ENCODE measurements around the gene MMD2. TPM values are rescaled to one million over a fixed set of nuclear protein-coding genes. Genes with fewer than 3 reads are reported as not detected.
A peak's percentile ranks its signal among the peaks of the same experiment; 100 is the strongest.

MMD2 gene
- polyA plus RNA-seq, 1 donor from 2014 or later = 0.40 TPM

- peak; percentile 73 for TF ChIP-seq SMC3 (conservative IDR thresholded peaks at IDR 0.05; ENCODE audit: poor library complexity)
- TF ChIP-seq TAF1 (IDR thresholded peaks at IDR 0.05; ENCODE audit: low read depth) = no peak
- TF ChIP-seq, protein P1, sequence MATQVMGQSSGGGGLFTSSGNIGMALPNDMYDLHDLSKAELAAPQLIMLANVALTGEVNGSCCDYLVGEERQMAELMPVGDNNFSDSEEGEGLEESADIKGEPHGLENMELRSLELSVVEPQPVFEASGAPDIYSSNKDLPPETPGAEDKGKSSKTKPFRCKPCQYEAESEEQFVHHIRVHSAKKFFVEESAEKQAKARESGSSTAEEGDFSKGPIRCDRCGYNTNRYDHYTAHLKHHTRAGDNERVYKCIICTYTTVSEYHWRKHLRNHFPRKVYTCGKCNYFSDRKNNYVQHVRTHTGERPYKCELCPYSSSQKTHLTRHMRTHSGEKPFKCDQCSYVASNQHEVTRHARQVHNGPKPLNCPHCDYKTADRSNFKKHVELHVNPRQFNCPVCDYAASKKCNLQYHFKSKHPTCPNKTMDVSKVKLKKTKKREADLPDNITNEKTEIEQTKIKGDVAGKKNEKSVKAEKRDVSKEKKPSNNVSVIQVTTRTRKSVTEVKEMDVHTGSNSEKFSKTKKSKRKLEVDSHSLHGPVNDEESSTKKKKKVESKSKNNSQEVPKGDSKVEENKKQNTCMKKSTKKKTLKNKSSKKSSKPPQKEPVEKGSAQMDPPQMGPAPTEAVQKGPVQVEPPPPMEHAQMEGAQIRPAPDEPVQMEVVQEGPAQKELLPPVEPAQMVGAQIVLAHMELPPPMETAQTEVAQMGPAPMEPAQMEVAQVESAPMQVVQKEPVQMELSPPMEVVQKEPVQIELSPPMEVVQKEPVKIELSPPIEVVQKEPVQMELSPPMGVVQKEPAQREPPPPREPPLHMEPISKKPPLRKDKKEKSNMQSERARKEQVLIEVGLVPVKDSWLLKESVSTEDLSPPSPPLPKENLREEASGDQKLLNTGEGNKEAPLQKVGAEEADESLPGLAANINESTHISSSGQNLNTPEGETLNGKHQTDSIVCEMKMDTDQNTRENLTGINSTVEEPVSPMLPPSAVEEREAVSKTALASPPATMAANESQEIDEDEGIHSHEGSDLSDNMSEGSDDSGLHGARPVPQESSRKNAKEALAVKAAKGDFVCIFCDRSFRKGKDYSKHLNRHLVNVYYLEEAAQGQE (IDR thresholded peaks at IDR 0.05; ENCODE audit: borderline replicate concordance) = no peak
- TF ChIP-seq POLR2AphosphoS5 (IDR thresholded peaks at IDR 0.05) = peak; percentile 61
- TF ChIP-seq, protein P2, sequence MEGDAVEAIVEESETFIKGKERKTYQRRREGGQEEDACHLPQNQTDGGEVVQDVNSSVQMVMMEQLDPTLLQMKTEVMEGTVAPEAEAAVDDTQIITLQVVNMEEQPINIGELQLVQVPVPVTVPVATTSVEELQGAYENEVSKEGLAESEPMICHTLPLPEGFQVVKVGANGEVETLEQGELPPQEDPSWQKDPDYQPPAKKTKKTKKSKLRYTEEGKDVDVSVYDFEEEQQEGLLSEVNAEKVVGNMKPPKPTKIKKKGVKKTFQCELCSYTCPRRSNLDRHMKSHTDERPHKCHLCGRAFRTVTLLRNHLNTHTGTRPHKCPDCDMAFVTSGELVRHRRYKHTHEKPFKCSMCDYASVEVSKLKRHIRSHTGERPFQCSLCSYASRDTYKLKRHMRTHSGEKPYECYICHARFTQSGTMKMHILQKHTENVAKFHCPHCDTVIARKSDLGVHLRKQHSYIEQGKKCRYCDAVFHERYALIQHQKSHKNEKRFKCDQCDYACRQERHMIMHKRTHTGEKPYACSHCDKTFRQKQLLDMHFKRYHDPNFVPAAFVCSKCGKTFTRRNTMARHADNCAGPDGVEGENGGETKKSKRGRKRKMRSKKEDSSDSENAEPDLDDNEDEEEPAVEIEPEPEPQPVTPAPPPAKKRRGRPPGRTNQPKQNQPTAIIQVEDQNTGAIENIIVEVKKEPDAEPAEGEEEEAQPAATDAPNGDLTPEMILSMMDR (IDR thresholded peaks at IDR 0.05; ENCODE audit: poor library complexity, severe bottlenecking) = peak; percentile 90
- peak; percentile 74 for TF ChIP-seq RAD21 (conservative IDR thresholded peaks at IDR 0.05)
- no peak for TF ChIP-seq EP300 (conservative IDR thresholded peaks at IDR 0.05; ENCODE audit: poor library complexity, severe bottlenecking)
- no peak for TF ChIP-seq EZH2 (IDR thresholded peaks at IDR 0.05; ENCODE audit: borderline replicate concordance, insufficient read depth, low read length, poor library complexity, severe bottlenecking)
- TF ChIP-seq MXI1 (conservative IDR thresholded peaks at IDR 0.05; ENCODE audit: poor library complexity, severe bottlenecking) = peak; percentile 90
Measured at GRCh38 chr7:4883372-4884144, 75.4 kb downstream of the MMD2 start, which contains the start of gene RADIL. Gene RADIL (minus strand): TSS chr7:4883716. CDS start chr7:4878139, 5,577 bp downstream.

DNA sequence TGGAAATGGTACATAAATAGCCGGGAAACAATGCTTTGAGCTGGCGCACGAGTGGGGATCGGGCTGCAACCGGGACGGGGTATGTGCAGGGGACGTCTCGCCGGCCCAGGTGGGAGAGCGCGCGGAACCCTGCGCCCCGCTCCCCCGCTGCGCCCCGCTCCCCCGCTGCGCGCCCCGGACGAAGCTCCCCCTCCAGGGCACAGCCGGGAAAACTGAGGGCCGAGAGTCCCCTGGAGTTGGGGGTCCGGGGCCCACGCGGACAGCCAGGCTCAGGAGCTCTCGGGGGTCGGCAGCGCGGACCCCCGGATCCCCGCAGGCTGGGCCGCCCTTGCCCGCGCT, 76.0 kb downstream of the MMD2 start:
- Histone ChIP-seq H3K9me2 (ENCODE audit: insufficient read depth, low read length) (no peaks in the 10 kb centered on the region), H3K4me2 (ENCODE audit: low read length) (peak overlapping the region; percentile 97), H3K36me3 (ENCODE audit: insufficient read depth, low read length) (no peaks in the 10 kb centered on the region), H2AFZ (ENCODE audit: low read depth, low read length) (peak overlapping the region; percentile 60), H3K27me3 (ENCODE audit: insufficient read depth, low read depth, low read length) (no peaks in the 10 kb centered on the region), H3K79me2 (replicated peaks; ENCODE audit: insufficient read depth, low read length) (peaks cover 6% of the 10 kb centered on the region), H4K20me1 (ENCODE audit: insufficient read depth) (no peaks in the 10 kb centered on the region), H3K9me3 (ENCODE audit: low read length) (no peaks in the 10 kb centered on the region), H3F3A (ENCODE audit: insufficient read depth, low read length, poor library complexity, severe bottlenecking) (no peaks in the 10 kb centered on the region), H3K27ac (ENCODE audit: low read length) (peak overlapping the region; percentile 65), H3K9ac (ENCODE audit: low read length) (peak overlapping the region; percentile 74), H3K4me3 (ENCODE audit: low read length) (peak overlapping the region; percentile 86)
- TF ChIP-seq, protein P1 (IDR thresholded peaks at IDR 0.05; ENCODE audit: borderline replicate concordance) = no peak
- no peak for TF ChIP-seq POLR2AphosphoS5 (IDR thresholded peaks at IDR 0.05)
- no peak for TF ChIP-seq MXI1 (conservative IDR thresholded peaks at IDR 0.05; ENCODE audit: poor library complexity, severe bottlenecking)
- TF ChIP-seq SMC3 (conservative IDR thresholded peaks at IDR 0.05; ENCODE audit: poor library complexity) = no peak
- TF ChIP-seq, protein P2 (IDR thresholded peaks at IDR 0.05; ENCODE audit: poor library complexity, severe bottlenecking) = no peak
- TF ChIP-seq EZH2 (IDR thresholded peaks at IDR 0.05; ENCODE audit: borderline replicate concordance, insufficient read depth, low read length, poor library complexity, severe bottlenecking) = no peak
- no peak for TF ChIP-seq EP300 (conservative IDR thresholded peaks at IDR 0.05; ENCODE audit: poor library complexity, severe bottlenecking)
- TF ChIP-seq TAF1 (IDR thresholded peaks at IDR 0.05; ENCODE audit: low read depth) = no peak
- TF ChIP-seq RAD21 (conservative IDR thresholded peaks at IDR 0.05) = no peak

More at GRCh38 chr7:4883372-4884144, 75.4 kb downstream of the MMD2 start, which contains the start of gene RADIL:
- peak within 1 kb of the TSS; percentile 97 for H3K4me2 ChIP-seq (ENCODE audit: low read length)
- H4K20me1 ChIP-seq (ENCODE audit: insufficient read depth) = no peaks in the 10 kb centered on the region
- no peaks in the 10 kb centered on the region for H3F3A ChIP-seq (ENCODE audit: insufficient read depth, low read length, poor library complexity, severe bottlenecking)
- peak within 1 kb of the TSS; percentile 60 for H2AFZ ChIP-seq (ENCODE audit: low read depth, low read length)
- peaks cover 6% of the 10 kb centered on the region for H3K79me2 ChIP-seq (replicated peaks; ENCODE audit: insufficient read depth, low read length)
- H3K9ac ChIP-seq (ENCODE audit: low read length) = peak within 1 kb of the TSS; percentile 74
- H3K27me3 ChIP-seq (ENCODE audit: insufficient read depth, low read depth, low read length) = no peaks in the 10 kb centered on the region
- H3K9me3 ChIP-seq (ENCODE audit: low read length) = no peaks in the 10 kb centered on the region
- H3K4me3 ChIP-seq (ENCODE audit: low read length) = peak within 1 kb of the TSS; percentile 86
- H3K36me3 ChIP-seq (ENCODE audit: insufficient read depth, low read length) = no peaks in the 10 kb centered on the region
- peak within 1 kb of the TSS; percentile 65 for H3K27ac ChIP-seq (ENCODE audit: low read length)
- H3K9me2 ChIP-seq (ENCODE audit: insufficient read depth, low read length) = no peaks in the 10 kb centered on the region

All from neural cell (in vitro differentiated cells).